HG03342 (cell line): ENCODE measurements around the gene KIAA1755.
A peak's percentile ranks its signal among the peaks of the same experiment; 100 is the strongest.

Source experiments
- ATAC-seq: cut with Tn5 transposase; IDR thresholded peaks from one replicate; pipeline ENCODE4 v1.9.1; 2021; ENCODE audit warnings: mild to moderate bottlenecking, moderate library complexity; ENCODE audit not compliant: unreplicated experiment

Gene KIAA1755

DNA sequence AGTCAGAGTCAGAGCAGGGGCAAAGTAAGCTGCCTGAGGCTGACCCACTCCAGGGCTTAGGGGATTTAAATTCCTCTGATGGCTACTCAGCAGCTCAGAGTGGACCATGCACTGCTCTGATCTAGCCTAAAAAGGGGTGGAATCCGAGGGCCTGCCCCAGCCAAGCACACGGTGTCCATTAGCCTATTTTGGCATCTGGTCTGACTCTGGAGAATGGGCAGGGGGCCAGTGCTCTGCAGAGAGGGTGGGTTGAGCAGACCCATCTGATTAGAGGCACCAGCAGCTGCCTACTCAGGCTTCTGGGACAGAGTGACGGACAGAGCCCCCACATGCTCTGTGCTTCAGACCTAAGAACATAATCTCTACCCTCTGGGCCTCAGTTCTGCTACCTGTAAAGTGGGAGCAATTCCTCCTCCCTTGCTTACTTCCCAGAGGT lies 69.6 kb downstream of the KIAA1755 start:
- no peak for ATAC-seq

DNA sequence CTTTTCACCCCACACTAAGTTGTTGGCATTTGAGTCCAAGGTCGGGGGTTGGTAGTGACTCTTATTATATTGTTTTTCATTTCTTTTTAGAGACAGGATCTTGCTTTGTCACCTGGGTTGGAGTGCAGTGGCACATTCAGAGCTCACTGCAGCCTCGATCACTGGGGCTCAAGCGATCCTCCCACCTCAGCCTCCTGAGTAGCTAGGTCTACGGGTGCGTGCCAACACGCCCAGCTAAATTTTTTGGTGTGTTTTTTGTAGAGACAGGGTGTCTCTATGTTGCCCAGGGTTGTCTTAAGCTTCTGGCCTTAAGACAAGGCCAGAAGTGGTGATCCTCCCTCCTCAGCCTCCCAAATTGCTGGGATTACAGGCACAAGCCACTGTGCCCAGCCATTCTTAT lies 70.4 kb downstream of the KIAA1755 start:
- ATAC-seq, result no peak

GRCh38 chr20:38187517-38187916 lies 73.0 kb downstream of the KIAA1755 start:
- ATAC-seq, result no peak

GRCh38 chr20:38186788-38187221 lies 73.7 kb downstream of the KIAA1755 start:
- no peak for ATAC-seq

DNA sequence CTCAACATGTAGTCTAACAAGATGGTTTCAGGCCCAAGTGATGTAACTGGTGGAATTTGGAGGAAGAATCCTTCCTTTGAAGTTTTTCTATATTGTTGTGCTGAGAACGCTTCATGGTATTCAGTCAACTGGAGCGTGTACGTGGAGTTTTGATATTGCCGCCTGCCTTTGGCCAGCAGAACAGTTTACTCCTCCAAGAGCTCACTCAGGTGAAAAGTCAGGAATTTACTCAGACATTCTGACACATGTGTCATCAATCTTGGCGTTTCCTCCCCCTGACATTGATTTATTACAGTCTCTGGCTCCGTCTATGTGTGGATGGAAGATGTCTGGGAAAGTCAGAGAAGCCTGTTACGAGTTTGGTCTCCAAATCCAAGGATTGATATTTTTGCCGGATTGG lies 76.4 kb downstream of the KIAA1755 start:
- no peak for ATAC-seq

DNA sequence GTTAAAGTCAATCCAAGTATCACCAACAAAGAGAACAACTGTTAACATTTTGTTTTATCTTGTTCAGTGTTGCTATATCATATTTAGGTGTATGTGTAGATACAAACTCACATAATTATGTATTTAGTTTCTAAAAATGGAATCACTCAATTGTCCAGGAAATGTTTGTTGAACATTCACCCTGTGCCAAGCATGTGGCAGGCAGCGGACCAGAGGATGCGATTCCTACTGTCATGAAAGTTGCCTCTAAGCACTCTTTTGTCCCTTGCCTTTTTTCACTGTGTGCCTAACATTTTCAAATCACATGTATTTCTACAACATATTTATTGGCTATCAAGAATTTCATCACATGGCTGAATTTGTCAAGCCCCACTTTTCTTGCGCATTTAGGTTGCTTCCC lies 78.6 kb downstream of the KIAA1755 start:
- ATAC-seq, result no peak

- ATAC-seq, result peak; percentile 80
These were observed 79.2 kb downstream of the KIAA1755 start for GRCh38 chr20:38181207-38181801.

DNA sequence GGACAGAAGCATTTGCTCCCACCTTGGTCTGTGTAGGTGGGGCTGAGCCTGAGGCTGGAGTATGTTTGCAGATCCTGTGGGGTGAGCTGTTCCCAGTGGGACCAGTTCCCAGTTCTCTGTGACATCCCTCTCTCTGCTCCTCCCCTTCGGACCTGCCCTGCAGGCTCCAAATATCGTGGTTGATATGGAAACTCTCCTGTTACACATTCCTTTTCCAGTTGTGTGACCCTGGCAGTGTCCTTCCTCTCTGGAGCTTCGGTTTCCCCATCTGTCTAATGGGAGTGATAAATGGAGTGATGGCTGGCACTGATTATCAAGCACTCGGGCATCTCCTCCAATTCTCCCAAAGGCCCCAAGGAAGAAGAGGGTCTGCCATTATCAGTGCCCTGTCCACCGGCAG lies 79.8 kb downstream of the KIAA1755 start:
- no peak for ATAC-seq

- ATAC-seq, result no peak
These were observed 80.7 kb downstream of the KIAA1755 start for GRCh38 chr20:38179846-38180245.

DNA sequence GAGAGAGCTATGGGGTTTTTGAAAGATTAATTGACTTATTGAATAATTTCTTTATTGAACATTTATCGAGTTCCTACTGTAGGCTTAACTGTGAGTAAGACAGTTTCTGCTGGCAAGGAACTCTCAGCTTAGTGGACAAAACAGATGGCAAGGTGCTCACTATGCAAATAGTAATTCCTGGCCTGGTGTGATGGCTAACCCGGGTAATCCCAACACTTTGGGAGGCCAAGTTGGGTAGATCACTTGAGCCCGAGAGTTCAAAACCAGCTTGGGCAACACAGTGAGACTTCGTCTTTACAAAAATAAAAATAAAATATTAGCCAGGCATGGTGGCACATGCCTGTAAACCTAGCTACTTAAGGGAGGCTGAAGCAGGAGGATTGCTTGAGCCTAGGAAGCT lies 82.0 kb downstream of the KIAA1755 start:
- ATAC-seq, result no peak

- ATAC-seq, result no peak
These were observed 82.5 kb downstream of the KIAA1755 start for GRCh38 chr20:38178065-38178491.

GRCh38 chr20:38177201-38177600 lies 83.3 kb downstream of the KIAA1755 start:
- ATAC-seq, result no peak

- no peak for ATAC-seq
These were observed 85.0 kb downstream of the KIAA1755 start for GRCh38 chr20:38175304-38176180.

DNA sequence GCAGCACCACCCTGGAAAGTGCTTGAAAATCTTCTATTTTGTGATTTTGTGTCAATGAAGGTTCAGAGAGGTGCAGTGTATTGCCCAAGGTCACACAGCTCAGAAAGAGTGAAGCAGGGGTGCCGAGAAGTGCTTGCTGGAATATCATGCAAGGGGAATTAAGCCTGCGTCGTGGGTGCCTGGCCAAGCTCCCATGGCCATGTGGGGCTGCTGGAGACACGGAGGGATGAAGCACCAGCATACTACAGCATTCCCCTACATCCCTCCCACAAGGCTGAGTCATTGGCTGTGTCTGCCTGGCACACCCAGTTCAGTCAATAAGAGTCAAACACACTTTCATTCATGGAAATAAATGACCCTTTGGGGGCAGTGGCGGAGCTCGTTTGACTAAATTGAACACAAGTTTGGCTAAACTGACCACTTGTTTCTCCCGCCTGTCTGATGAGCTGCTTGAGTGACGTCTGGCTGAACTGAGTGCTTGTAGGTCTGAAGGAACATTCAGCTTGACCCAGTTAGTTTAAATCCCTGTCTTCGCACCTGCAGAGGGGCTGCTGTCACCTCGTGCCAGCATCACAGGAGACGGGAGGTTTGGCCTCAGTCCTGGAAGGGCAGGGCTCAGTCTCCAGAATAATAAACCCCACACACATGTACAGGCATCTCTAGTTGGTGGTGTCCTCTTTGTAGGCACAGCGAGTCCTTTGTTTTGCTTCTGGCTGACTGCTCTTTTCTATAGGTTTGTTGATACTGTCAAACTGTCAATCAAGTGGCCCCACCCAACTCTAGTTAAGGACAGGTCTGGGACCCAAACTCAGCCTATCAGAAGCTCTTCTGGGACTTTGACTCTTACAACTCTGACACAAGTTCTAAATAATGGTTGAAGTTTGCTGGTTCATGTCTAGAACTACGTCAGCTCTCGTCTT lies 87.0 kb downstream of the KIAA1755 start:
- no peak for ATAC-seq

- ATAC-seq, result no peak
These were observed 88.1 kb downstream of the KIAA1755 start for GRCh38 chr20:38172408-38172807.

GRCh38 chr20:38171675-38172043 lies 88.9 kb downstream of the KIAA1755 start:
- no peak for ATAC-seq

- no peak for ATAC-seq
These were observed 89.5 kb downstream of the KIAA1755 start for GRCh38 chr20:38170826-38171674.

GRCh38 chr20:38170219-38170825 lies 90.2 kb downstream of the KIAA1755 start:
- ATAC-seq, result no peak

DNA sequence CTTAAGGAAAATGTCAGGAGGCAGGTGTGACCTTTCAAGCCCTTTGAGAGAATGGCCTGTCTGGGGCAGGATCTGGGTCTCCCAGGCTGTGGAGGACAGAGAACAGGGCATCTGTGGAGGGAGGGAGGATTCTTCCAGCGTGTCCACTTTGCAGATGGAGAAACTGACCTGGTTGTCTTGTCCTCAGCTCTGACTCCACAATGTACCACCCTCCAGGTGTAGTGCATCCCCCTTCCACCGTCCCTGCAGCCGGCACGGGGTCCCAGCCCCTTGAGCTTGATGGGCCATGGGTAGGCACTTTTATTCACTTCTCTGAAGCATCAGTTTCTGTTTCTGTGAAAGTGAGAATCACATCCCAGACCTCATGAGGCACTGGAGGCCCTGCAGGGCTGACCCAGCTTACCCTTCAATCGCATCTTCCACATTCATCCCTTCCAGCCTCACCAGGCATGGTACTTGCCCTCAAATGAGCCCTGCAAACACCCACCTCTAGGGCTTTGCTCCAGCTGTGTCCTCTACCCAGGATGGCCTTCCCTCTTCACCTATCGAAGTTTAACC lies 90.8 kb downstream of the KIAA1755 start:
- no peak for ATAC-seq
